Heart left ventricle (tissue), 13 donors: ENCODE results near the gene LHFPL3.

ENCODE experiments used
- POLR2A ChIP-seq, 2 donors: fragments of 450-650 bp; IDR thresholded peaks; one replicate each; pipeline ENCODE4 v1.6.1; 2017; ENCODE audit warnings: antibody characterized with exemption in 2 of 2, mild to moderate bottlenecking in 2 of 2, moderate library complexity in 2 of 2
- TF ChIP-seq, protein P1 (sequence below), 12 donors: fragments of 200-600 bp; sonication (generic) in 4 of 12; IDR thresholded peaks; one replicate each; pipeline versions ENCODE4 v1.5.0 to v1.8.0; 2018 to 2022; ENCODE audit warnings: antibody characterized with exemption in 12 of 12, mild to moderate bottlenecking in 5 of 12
- donor health status: ischemic (EF 13 %, LVEDD 7.1; RV severe dilation, severe dysfunction).
- donor health status: DM: no; HTN: yes; CAD: no.
- donor health status: DM: no; HTN: no; CAD: no.
- donor health status: ischemic (EF 25% LVEDD 6.9; RV normal size, moderate dysfunction).
- donor health status: ischemic (EF 25% LVEDD 5.7; RV mildly dilated, moderate dysfunction).
- donor health status: ischemic (EF 35%, LVEDD 5.7; RV mildly dilated, moderate dysfunction).
- donor health status: nonischemic (EF 11% LVEDD 7.7; RV severe dilation, severe dysfunction).
- donor health status: DM: yes; HTN: yes; CAD: no.
- donor health status: PGD.
- donor health status: ischemic (EF 29% LVEDD 5.4; RV normal size, mild dysfunction).
- donor health status: nonischemic (EF 23%, LVEDD 6.1; RV moderate dilation, normal function).

- no peak for TF ChIP-seq POLR2A (IDR thresholded peaks at IDR 0.05)
- TF ChIP-seq, protein P1, sequence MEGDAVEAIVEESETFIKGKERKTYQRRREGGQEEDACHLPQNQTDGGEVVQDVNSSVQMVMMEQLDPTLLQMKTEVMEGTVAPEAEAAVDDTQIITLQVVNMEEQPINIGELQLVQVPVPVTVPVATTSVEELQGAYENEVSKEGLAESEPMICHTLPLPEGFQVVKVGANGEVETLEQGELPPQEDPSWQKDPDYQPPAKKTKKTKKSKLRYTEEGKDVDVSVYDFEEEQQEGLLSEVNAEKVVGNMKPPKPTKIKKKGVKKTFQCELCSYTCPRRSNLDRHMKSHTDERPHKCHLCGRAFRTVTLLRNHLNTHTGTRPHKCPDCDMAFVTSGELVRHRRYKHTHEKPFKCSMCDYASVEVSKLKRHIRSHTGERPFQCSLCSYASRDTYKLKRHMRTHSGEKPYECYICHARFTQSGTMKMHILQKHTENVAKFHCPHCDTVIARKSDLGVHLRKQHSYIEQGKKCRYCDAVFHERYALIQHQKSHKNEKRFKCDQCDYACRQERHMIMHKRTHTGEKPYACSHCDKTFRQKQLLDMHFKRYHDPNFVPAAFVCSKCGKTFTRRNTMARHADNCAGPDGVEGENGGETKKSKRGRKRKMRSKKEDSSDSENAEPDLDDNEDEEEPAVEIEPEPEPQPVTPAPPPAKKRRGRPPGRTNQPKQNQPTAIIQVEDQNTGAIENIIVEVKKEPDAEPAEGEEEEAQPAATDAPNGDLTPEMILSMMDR (IDR thresholded peaks at IDR 0.05), result no peak
Measured at GRCh38 chr7:104480529-104480928, 152.1 kb downstream of the LHFPL3 start.
